IPS-NIHi7 (cell line): ENCODE measurements around the gene MTMR1.

Experiments
- DNase-seq: peaks from one replicate; pipeline ENCODE4 v3.0.0; 2012; ENCODE audit warnings: mixed read lengths; ENCODE audit errors: extremely low spot score

The MTMR1 gene

GRCh38 chrX:150696866-150697265 lies 3.7 kb downstream of the MTMR1 start:
- no peak for DNase-seq

DNA sequence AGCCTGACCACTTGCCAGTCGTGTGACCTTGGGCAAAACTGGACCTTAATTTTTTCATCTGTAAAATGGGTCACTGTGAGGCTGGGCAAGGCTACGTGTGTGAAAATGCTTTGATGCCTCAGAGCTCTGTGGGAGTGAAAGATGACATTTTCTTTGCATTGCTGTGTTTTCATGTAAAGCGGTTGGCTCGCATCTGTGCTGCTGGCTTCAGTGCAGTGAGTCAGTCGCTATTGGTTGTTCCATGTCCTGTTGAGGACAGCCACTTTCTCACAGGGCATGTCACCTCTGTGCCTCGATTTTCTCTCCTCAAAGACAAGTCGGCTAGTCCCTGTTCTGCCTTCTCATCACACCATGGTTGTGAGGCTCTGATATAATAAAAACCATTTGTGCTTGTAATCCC lies 4.4 kb downstream of the MTMR1 start:
- DNase-seq, result no peak

DNA sequence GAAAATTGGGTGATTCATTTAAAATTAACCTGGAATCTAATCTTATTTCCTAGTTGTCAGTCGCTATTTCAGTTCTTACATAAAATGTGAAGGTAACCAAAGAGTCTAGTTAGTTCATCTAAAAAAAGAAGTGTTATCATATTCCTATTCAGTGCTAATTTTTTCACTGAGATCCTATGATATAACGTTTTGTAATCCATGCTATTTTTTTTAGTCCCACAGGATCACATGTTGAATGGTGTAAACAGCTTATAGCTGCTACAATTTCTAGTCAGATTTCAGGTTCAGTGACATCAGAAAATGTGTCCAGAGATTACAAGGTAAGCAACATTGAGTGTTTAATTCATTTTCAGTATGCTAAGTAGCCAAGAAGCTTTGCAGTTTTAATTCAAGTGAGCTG lies 5.8 kb downstream of the MTMR1 start:
- DNase-seq, result no peak

DNA sequence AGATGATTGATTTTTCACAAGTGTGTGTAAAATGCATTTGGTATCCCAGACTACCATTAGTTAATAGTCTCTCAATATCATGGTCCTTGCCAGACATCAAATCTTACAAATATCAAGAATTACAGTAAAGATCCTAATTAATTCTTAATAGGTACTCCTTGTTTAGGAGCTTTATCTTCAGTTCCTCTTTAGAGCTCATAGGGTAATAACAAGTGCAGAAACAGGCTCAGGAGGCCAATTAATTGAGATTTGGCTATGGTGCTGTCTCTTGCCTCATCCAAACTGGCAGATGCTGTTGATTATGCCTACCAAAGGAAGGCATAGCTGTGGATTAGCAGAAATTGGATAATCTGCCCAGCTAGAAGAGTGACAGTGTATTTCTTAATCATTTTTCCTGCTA lies 6.9 kb downstream of the MTMR1 start:
- no peak for DNase-seq

GRCh38 chrX:150701377-150701776 lies 8.2 kb downstream of the MTMR1 start:
- no peak for DNase-seq

DNA sequence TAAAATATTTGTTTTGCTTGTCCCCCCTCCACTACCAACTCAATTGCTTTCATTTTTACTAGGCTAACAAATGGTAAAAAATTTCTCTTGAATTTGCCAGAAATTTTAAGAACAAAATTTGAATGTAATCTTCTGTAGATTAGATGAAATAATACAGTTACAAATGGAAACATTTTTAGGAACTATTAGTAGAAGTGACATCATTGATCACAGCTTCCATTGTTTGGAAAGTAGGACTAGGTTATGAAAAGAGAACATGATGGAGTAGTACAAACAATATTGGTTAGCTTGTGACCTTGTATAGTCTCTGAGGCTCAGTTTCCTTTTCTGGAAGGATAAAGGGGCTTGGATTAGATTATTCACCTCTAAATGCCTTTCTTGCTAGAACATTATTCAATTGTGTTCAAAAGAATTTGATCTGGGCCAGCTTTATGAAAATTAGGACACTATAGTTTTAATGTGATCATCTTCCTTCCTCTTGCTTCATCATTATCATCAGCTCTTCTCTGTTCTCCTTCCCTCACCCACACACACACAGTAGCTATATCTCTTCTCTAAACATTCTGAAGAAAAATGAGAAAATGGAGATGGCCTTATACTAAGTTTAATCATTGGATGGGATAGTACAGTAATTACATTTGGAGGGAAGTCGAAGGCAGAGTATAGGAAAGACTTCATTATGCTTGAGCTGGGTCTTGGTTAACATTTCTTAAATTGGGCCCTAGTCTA lies 9.9 kb downstream of the MTMR1 start:
- DNase-seq, result no peak

DNA sequence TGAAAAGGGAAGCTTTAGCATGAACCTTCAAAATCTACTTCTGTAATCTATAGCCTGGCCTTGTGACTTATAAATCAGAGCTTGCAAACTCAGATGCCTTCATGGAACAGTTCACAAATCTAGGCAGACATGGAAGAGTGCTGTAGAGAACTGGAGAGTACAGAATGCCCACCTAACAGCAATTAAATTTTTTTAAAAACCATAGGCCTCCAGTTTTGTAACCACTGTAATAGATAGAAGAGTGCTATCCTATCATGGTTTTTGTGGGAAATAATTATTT lies 10.4 kb downstream of the MTMR1 start:
- DNase-seq, result no peak

DNA sequence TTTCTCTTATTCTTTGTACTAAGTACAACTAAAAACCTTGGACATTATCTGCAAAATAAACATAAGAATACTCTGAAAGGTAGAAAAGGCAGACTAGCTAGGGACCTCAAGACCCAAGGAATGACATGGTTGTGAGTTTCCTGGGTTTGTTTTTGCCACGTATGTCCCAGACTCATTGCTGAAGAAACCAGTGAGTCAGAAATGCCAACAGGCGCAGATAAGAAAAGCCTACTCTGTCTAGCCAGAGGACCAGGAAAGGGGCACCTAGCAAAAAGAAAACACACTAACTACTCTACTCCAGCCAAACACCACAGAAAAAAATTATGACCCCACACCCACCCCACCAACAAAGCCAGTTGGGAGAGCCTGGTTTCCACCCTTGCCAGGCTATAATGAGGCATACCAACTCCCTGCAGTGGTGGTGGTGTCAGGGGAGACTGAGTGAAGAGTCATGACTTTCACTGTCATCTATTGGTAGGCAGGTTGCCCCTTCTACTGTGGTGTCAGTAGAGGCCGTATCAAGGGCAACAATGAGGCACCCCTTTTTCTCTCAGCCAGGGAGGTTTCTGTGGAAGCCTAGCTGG lies 10.9 kb downstream of the MTMR1 start:
- no peak for DNase-seq

DNA sequence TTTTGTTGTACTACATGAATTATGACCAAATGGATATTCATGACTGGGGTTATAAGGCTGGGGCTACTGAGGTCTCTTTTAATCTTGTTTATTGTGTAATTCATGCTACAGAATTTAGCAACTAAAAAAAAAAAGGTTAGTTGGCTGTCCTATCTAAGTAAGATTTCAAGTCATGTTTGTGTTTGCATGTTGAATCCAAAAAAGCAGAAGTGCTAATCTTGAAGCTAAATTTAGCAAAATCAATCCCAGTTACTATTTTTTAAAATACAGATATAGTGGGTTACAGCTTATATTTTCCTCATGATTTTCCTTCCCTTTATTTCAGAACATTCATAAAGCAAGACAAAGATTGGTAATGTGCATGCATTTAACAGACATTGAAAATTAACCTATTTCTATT lies 19.4 kb downstream of the MTMR1 start:
- no peak for DNase-seq

GRCh38 chrX:150715184-150715583 lies 22.0 kb downstream of the MTMR1 start:
- DNase-seq, result no peak

DNA sequence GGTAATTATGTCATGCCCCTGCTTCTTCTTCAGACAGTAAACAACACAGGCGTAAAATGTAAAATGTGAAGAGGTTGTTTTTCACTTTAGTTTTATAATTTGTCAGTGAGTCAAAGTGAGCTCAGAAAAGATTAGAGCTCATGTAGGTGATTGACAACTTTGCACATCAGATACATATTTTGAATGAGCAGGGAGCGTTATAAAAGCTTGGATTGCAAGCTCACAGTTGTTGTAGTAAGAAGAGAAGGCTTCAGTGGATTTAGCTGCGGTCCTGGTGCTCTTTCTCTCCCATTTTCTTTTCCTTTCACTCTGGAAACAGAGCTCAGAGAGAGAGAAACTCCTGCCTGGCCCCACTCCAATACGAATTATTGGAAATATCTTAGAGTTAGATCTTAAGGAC lies 26.4 kb downstream of the MTMR1 start:
- DNase-seq, result no peak

DNA sequence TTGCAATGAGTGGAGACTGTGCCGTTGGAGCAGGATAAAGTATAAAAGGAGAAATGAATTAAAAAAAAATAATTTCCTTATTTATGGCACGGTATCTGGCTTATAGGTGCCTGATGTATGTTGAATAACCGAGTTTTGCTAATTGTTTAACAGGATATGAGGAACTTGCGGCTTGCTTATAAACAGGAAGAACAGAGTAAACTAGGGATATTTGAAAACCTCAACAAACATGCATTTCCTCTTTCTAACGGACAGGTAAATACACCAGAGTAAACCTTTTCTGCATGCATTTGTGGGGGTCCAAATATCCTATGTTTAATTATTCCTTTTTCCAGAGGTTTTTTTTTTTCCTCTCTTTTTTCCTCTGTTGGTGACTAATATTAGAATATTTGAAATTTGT lies 36.8 kb downstream of the MTMR1 start:
- no peak for DNase-seq

- DNase-seq, result no peak
Observed at GRCh38 chrX:150730719-150731118, 37.5 kb downstream of the MTMR1 start.

- DNase-seq, result no peak
Observed at GRCh38 chrX:150731795-150732194, 38.6 kb downstream of the MTMR1 start.

- DNase-seq, result no peak
Observed at GRCh38 chrX:150736475-150736874, 43.3 kb downstream of the MTMR1 start.

DNA sequence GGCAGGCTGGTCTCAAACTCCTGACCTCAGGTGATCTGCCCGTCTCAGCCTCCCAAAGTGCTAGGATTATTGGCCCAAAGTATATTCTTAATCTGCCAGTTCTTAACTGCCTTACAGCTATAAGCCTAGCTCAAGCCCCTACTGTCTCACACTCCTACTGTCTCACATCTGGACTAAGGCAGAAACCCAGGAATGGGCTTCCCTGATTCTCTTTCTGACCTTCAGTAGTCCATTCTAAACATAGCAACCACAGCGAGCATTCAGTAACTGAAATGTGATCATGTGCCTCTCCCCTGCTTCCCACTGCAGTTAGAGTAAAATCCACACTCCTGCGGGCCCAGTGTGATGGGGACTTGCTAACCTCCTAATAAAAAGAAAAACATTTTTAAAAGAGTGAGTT lies 58.9 kb downstream of the MTMR1 start:
- DNase-seq, result no peak

GRCh38 chrX:150753357-150753756 lies 60.2 kb downstream of the MTMR1 start:
- no peak for DNase-seq

DNA sequence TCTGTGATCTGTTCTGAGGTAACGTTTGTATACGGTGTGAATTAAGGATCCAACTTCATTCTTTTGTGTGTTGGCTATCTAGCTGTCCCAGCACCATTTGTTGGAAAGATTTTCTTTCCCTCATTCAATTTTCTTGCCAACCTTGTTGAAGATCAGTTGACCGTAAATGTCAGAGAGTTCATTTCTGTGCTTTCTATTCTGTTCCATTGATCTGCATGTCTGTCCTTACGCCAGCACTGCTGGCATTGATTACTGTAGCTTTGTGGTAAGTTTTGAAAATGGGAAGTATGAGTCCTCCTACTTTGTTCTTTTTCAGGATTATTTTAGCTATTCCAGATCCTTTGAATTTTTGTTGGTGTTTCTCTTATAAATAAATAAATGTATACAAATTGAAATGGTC lies 60.8 kb downstream of the MTMR1 start:
- no peak for DNase-seq

GRCh38 chrX:150757371-150757770 lies 64.2 kb downstream of the MTMR1 start:
- no peak for DNase-seq

- DNase-seq, result no peak
Observed at GRCh38 chrX:150759568-150760416, 66.6 kb downstream of the MTMR1 start.

GRCh38 chrX:150761176-150761818 lies 68.1 kb downstream of the MTMR1 start:
- DNase-seq, result no peak

GRCh38 chrX:150761819-150762216 lies 68.6 kb downstream of the MTMR1 start:
- no peak for DNase-seq
